GM10248 (cell line): ENCODE data around the gene MYH13.
"Not testable (repeated sequence)": the region's sequence is repeated elsewhere in the genome, so short reads cannot be mapped to it uniquely, and the experiment has no call there.

Experiments used
- CTCF ChIA-PET: fragments of 300-600 bp; sonication (Branson Sonifier 250); formaldehyde crosslinking; extraction: SDS; loops from one replicate; lab custom pipeline; 2021; ENCODE audit warnings: antibody characterized with exemption; lab: Yijun Ruan, JAX
- POLR2A ChIA-PET: fragments of 350-650 bp; sonication (Branson Sonifier 250); formaldehyde crosslinking; extraction: SDS; loops from one replicate; lab custom pipeline; 2020; ENCODE audit warnings: antibody characterized with exemption; lab: Yijun Ruan, JAX
- DNase-seq: peaks from one replicate; pipeline ENCODE4 v3.0.0; 2012; ENCODE audit errors: extremely low spot score
- TF ChIP-seq, protein P1 (sequence below): IDR thresholded peaks from 2 replicates; pipeline ENCODE4 v1.5.1; 2012; ENCODE audit warnings: mild to moderate bottlenecking, low read depth; ENCODE audit errors: extremely low read depth, missing control alignments, control extremely low read depth

The MYH13 gene

DNA sequence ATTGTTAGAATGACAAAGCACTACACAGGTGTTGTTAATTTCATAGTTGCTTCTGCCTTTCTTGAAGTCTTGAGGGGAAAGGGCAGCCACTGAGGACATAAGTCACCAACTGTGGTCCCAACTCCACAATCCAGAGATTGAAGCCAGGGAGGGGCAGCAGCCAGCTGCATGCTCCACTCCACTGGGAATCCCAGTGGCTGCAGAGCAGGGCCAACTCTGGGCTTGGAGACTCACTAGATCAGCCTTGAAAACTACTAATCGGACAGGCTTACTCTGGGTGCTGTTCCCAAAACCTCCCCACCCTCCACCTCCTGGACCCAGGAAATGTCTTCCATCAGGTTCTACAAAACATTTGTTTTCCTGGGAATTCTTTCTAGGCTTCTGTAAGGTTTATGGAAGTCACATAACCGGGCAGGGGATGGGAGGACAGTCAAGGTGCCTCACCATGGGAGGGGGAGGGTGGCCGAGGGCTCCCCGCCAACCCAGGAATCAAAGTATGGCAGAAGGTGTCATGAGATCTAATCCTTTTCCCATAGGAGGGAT, 68.0 kb downstream of the MYH13 start:
- ChIA-PET POLR2A (no interaction called here), CTCF (interaction anchor here (1.0 kb wide), 1 partner anchor 380 kb away, joined by 3 read pairs; no protein-coding TSS in a partner anchor)
- TF ChIP-seq, protein P1, sequence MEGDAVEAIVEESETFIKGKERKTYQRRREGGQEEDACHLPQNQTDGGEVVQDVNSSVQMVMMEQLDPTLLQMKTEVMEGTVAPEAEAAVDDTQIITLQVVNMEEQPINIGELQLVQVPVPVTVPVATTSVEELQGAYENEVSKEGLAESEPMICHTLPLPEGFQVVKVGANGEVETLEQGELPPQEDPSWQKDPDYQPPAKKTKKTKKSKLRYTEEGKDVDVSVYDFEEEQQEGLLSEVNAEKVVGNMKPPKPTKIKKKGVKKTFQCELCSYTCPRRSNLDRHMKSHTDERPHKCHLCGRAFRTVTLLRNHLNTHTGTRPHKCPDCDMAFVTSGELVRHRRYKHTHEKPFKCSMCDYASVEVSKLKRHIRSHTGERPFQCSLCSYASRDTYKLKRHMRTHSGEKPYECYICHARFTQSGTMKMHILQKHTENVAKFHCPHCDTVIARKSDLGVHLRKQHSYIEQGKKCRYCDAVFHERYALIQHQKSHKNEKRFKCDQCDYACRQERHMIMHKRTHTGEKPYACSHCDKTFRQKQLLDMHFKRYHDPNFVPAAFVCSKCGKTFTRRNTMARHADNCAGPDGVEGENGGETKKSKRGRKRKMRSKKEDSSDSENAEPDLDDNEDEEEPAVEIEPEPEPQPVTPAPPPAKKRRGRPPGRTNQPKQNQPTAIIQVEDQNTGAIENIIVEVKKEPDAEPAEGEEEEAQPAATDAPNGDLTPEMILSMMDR = no peak
- DNase-seq = no peak

DNA sequence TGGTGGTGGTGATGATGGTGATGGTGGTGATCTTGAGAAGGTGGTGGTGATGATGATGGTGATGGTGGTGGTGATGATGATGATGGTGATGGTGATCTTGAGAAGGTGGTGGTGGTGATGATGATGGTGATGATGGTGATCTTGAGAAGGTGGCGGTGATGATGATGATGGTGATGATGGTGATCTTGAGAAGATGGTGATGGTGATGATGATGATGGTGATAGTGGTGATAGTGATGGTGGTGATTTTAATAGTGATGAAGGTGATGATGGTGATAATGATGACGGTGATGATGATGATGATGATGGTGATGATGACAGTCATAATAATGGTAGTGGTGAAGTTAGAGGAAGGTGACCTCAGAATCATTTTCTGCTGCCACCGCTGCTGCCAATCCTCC, 75.1 kb downstream of the MYH13 start:
- TF ChIP-seq, protein P1 = no peak
- no peak for DNase-seq
- ChIA-PET CTCF (interaction anchor here (1.0 to 8.0 kb wide), 3 partner anchors 12 to 319 kb away, joined by 3 to 104 read pairs (median 14); no protein-coding TSS in a partner anchor), POLR2A (interaction anchor here (0.6 kb wide), 1 partner anchor 576 kb away, joined by 3 read pairs; no protein-coding TSS in a partner anchor)

DNA sequence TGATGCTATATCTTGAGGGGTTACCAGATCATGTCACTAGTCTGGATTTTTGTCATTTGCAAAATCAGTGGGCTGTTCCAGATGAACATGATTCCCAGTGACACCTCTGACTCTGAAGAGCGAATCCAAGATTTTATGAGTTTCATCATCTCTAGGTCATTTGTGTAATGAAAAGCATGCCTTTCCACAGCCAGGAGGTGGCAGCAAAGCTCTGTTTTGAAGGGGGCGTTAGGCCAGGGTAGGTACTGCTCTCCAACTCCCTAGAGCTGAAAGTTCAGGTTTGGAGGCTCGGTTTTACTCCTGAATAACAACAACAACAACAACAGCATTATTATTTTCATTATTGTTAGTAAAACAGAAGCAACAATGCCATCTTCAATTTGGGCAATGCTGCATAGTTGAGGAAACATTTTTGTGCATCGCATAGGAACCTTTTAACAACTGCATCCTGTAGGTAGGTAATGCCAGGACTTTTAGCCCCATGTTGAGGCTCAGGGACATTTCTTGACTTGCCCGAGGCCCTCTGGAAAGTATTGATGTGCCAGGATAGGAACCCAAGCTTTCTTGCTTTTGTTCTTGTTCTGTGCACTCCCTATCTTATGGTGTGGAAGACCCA, 77.0 kb downstream of the MYH13 start:
- DNase-seq = peak; percentile 62
- ChIA-PET CTCF (interaction anchor here (0.8 to 8.0 kb wide), 23 partner anchors 8 to 375 kb away, joined by 3 to 104 read pairs (median 5); no protein-coding TSS in a partner anchor), POLR2A (no interaction called here)
- TF ChIP-seq, protein P1 = peak; percentile 82

DNA sequence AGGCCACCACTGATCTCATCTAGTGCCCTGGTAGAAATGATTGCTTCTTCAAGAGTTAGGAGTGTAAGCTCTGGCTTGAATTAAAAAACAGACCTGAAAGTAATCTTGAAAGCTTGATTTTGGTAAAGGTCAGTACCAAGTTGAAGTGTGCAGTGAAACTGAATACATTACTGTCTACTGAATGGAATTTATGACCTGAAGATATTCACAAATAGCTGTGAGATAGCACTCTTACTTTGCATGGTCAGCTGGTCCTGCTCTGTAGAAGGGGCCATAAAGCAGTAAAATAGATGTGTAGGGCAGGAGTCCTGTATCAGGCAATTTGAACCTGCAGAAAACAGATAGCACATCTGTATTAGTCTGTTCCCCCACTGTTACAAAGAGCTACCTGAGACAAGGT, 78.6 kb downstream of the MYH13 start:
- TF ChIP-seq, protein P1 = no peak
- ChIA-PET CTCF (interaction anchor here (0.8 to 8.0 kb wide), 13 partner anchors 12 to 369 kb away, joined by 3 to 104 read pairs (median 4); no protein-coding TSS in a partner anchor), POLR2A (no interaction called here)
- peak; percentile 60 for DNase-seq

DNA sequence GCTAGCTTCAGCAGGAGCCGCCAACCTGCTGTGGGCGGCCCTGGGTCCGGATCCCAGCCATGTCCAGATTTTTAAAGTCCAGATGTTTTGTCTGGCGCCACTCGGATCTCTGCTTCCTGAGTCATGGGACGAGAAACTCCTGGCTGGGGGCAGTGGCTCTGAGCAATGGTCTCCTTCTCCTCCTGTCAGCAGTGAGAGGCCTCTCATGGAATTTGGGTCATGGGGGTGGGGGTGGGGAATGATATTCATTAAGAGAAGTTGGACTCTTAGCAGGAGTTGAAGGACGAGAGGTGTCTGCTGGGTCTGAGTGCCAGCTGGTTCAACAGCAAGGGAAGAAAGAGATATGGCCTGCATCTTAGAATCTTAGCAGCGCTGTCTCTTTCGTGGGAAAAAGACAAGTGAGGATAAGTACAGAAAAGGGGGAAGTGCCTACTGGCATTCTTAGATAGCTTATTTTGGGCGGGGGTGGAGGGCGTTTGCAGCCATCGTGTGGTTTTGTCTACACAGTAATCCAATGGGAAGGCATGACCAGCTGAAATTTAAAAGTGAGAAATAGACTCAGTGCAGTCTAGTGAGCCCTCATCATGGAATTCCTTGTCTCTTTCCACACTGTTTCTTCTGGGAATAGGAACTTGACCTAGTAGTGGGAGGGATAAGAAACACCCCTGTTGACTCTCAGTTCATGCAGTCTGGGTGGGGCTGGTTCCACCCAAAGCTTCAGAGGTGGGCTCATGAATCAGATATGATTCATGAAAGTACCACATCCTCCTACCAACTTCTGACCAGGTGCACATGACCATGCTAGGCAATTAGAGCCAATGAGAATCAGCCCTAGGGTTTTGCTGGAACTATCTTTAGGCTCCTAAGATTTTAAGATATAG, 80.5 kb downstream of the MYH13 start:
- peak; percentile 63 for DNase-seq
- POLR2A ChIA-PET = no interaction called here
- CTCF ChIA-PET = interaction anchor here (1.0 to 8.0 kb wide), 8 partner anchors 8 to 324 kb away, joined by 3 to 104 read pairs (median 4); no protein-coding TSS in a partner anchor
- TF ChIP-seq, protein P1 = no peak

DNA sequence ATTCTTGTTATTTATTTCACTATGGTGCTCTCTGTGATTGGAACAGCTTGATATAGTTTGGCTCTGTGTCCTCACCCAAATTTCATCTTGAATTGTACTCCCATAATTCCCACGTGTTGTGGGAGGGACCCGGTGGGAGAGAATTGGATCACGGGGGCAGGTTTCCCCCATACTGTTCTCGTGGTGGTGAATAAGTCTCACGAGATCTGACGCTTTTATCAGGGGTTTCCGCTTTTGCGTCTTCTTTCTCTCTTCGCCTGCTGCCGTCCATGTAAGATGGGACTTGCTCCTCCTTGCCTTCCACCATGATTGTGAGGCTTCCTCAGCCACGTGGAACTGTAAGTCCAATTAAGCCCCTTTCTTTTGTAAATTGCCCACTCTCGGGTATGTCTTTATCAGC, 81.2 kb downstream of the MYH13 start:
- CTCF ChIA-PET = interaction anchor here (1.2 to 8.0 kb wide), 5 partner anchors 36 to 366 kb away, joined by 3 to 104 read pairs (median 3); no protein-coding TSS in a partner anchor
- DNase-seq, POLR2A ChIA-PET: not testable (repeated sequence)
